ENCODE measurements around the gene NFIC.

The NFIC gene

DNA sequence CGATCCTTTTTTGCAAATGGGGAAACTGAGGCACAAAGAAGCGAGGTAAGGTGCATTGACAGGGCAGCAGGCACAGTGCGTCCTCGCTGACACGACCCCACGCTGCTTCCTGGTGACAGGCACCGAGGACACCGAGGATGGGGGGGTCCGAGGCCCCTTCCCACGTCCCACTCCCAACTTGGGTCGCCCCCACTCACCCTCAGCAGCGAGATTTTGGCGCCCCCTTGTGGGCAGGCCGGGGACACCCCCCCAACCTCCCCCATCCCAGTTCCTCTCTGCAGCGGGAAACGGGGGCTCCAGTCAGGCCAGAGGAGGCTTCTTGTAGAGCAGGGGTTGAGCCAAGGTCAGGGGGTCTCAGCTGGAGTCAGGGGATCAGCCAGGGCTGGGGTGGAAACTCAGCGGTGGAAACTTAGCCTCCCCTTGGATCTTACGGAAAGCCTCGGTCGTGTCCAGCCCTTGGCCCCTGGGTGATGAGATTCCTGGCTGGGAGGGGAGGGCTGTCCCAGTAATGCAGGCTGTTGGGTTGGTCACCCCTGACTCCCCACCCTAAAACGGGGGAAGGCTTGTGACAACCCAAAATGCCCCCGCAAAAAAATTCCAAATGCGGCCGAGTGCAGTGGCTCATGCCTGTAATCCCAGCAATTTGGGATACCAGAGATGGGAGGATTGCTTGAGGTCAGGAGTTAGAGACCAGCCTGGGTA, 105.7 kb downstream of the NFIC start:
- peak; percentile 16 to 33 for DNase-seq

DNA sequence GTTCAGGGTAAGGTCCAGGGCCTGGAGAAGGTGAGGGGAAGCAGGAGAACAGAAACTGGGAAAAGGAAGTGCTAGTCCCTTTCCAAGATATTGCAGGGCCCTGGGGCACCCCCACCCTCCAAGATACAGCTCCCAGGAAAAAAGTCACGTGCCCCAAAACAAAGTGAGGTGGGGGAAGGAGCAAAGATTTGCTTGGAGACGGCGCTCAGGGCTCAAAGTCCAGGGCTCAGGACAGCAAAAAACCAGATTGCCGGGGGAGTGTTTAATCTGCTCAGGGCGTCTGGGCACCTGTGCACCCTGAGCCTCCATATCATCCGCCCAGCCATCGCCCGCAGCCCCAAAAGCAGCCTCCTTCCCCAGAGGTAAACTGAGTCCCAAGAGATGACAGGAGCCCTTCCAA, 107.6 kb downstream of the NFIC start:
- DNase-seq = no peak

DNA sequence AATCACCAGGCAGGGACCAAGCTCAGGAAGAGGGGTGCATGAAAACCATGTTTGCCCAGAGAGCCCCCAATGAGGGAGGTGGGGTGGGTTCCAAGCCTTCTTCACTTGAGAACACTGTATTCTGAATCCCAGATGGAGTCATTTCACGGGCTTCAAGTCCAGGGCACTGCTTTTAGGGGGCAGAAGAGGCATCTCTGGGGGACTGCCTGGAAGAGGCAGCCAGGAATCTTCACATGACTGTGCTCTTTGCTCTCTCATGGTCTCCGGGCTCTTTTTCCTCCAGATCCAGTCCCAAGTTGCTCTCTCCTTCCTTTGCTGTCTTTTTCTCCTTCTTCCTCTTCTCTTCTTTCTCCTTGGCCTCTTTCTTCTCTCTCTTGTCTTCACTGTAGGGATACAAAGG, 108.2 kb downstream of the NFIC start:
- DNase-seq = no peak

DNA sequence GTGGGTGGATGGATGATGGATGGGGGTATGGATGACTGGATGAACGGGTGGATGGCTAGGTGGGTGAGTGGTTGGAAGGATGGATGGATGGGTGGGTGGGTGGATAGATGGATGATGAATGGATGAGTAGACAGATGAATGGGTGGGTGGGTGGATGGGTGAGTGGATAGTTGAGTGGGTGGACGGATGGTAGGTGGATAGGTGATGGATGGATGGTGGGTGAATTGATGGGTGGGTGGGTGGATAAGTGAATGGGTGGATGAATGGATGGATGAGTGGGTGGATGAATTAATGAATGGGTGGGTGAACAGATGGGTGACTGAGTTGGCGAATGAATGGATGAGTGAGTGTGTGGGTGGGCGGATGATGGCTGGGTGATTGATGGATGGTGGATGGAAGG, 109.1 kb downstream of the NFIC start:
- no peak for DNase-seq

DNA sequence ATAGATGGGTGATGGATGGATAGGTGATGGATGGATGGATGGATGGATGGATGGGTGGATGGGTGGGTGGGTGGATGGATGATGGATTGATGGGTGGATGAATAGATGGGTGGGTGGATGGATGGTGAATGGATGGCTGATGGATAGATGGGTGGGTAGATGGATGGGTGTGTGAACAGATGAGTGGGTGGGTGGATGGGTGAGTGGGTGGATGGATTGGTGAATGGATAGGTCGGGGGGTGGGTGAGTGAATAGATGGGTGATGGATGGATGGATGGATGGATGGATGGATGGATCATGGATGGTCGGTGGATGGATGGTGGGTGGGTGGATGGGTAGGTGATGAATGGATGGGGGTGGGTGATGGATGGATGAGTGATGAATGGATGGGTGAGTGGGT, 110.4 kb downstream of the NFIC start:
- no peak for DNase-seq

DNA sequence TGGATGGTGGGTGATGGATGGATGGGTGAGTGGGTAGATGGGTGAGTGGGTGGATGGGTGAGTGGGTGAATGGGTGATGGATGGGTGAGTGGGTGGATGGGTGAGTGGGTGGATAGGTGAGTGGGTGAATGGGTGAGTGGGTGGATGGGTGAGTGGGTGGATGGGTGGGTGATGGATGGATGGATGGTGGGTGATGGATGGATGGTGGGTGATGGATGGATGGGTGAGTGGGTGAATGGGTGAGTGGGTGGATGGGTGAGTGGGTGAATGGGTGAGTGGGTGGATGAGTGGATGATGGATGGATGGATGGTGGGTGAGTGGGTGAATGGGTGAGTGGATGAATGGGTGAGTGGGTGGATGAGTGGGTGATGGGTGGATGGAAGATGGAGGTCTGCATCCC, 111.1 kb downstream of the NFIC start:
- DNase-seq = no peak

DNA sequence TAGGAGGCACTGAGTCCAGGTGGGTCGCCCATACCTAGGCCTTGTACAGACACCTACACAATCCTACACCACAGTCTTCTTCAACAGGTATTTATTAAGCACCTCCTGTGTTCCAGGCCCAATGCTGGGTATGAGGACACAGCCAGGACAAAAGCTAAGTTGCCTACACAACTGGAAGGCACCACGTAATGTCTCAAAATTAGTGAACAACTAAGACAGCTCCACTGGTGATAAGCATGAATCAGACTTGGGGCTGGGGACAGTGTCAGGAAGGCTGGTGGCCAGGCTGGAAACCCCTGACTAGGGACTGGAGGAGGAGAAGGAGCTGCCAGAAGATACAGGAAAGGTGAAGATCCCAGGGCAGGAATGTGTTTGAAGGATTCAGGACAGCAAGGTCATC, 111.6 kb downstream of the NFIC start:
- DNase-seq = no peak

DNA sequence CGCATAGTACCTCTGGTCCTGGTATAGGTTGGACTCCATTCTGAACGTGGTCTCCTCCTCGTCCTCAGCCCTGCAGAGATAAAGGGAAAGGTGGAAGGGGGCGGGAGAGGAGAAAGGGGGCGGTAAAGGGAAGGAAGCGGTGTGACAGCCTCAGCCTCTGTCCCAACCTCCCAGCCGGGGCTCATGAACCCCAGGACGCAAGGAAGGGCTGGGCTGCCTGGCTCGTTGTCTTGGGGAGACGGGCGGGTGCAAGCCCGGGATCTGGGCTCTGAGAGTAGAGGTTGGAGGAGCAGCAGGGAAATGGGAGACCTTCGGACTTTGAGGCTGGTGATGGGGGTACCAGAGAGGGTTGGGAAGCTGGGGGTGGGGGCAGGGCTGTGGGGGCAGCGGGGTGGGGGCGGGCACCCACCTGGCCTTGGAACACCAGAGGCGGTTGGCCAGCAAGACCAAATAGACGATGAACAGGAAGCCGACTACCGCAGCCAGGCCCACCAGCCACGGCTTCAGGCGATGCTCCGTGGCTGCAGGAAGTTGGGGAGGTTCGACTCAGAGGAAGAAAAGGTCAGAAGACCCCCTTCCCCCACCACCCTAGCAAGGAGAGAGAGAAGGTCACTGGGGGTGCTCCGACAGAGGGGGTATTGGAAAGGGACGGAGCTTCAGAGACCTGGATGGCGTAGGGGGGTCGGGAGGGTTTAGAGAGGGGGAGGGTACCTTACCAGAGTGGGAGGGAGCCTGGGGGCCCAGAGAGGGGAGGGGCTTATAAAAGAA, 112.2 kb downstream of the NFIC start:
- DNase-seq = no peak

DNA sequence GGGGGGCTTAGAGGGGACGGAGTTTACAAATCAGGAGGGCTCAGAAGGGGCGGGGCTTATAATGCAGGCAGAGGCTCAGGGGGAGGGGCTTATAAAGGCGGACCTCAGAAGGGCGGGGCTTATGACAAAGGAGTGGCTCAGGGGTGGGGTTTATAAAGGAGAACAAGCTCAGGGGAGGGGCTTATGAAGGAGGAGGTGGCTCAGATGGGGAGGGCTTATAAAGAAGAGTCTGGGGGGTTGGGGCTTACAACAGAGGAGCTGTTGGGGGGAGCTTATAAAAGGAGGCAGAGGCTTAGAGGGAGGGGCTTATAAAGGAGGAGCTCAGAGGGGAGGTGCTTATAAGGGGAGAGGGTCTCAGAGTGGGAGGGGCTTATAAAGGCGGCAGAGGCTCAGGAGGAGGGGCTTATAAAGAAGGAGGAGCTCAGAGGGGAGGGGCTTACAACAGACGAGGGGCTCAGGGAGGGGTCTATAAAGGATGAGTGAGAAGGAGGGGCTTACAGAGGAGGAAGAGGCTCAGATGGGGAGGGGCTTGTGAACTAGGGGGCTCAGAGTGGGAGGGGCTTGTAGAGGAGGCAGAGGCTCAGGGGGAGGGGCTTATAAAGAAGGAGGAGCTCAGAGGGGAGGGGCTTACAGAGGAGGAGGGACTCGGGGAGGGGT, 112.9 kb downstream of the NFIC start:
- peak; percentile 20 to 26 for DNase-seq

DNA sequence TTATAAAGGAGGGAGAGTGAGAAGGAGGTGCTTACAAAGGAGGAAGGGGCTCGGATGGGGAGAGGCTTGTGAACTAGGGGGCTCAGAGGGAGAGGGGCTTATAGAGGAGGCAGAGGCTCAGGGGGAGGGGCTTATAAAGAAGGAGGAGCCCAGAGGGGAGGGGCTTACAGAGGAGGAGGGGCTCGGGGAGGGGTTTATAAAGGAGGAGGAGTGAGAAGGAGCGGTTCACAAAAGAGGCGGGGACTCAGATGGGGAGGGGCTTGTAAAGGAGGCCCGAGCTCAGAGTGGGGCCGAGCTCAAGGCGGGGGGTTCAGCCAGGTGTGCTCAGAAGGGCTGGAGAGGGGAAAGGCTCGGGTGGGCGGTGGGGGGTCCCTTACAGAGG, 113.4 kb downstream of the NFIC start:
- DNase-seq = no peak

DNA sequence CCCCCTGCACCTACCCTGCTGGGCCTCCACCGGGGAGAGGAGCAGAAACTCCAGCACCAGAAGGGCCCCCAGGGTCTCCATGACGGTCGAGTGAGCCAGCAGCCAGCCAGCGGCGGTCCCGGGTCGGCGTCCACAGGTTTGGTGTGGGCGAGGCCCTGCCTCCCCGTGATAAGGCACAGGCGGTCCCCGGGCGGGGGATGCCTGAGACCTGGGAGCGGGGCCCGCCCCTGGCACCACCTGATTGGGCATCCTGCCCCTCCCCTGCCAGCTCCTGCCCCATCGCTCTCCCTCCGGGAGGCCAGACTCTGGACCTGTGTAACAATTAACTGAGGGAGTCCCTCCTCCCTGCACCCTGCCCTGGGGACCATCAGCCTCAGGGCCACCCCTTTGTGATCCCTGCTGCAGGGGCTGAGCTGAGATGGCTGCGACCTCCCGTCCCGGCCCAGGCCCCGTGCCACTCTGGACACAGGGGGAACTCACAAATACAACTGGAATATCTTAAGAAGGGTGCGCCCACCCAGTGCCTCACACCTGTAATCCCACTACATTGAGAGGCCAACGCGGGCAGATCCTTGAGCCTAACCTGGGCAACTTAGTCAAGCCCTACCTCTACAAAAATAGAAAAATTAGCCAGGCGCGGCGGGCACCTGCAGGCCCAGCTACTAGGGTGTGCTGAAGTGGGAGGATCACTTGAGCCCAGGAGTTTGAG, 114.2 kb downstream of the NFIC start, which contains the start of gene SMIM24:
TSS of gene SMIM24 (minus strand) at position 143 of the 709 bp plus-strand sequence. CDS start at position 81, 62 bp downstream.
- DNase-seq = no peak

DNA sequence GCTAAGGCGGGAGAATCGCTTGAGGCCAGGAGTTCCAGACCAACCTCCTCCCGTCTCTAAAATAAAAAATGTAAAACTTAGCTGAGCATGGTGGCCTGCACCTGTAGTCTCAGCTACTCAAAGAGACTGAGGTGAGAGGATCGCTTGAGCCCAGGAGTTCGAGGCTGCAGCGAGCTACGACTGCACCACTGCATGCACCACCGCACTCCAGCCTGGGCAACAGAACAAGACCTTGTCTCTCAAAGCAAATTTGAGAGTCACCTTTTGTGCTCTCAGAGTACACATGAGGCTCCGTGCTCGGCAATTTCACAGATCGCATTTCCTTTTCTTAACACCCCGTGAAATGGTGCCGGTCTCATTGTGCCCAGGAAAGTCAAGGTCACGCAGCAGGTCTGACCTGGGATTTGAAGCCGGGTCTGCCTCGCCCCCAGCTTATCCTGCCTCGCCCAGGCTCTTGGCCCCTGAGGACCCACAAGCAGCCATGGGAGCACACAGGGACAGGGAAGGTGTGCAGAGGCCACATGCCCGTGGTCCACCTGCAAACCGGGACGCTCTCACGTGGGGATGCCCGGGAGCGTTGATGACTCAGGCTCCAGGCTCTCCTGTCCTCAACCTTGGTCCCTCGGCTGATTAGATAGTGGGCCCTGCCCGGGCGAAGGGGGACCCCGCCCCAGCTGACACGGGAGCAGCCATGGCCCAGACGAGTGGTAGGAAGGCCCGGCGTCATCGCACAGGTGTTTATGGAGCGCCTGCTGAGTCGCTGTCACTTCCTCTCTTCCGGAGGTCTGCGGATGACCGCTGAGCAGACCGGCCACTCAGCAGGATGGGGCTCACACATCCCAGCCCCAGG, 115.1 kb downstream of the NFIC start:
- no peak for DNase-seq

DNA sequence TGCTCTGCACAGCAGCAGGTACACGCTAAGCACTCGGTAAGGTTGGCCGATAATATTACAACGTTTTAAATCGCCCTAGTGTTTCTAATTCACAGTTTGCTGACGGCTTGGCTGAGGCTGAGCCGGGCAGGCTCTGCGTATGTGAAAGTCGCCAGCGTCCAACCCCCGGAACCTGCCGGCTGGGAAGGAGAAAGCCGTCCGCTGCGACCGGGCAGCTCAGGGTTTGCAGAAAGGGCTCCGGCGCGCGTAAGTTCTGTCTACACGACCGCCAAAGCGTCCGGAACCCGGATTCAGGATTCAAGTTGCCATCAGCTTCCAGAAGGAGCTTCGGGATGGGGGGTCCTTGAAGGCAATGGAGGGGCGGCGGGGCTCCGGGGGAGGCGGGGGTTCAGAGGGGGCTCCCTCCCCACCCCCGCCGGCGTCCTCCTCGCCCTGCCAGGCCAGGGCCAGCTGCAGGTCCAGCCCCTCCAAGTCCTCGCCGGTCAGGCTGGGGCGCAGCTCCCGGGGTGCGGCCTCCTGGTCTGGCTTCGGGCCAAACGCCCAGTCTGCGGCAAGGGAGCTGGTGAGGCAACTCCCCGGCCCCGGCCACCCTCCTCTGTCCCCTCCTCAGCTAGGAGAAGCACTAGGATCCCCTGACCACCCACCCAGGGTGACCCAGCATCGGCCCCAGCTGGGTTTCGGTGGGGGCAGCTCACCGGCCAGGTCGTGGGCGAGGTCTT, 116.3 kb downstream of the NFIC start:
- no peak for DNase-seq

DNA sequence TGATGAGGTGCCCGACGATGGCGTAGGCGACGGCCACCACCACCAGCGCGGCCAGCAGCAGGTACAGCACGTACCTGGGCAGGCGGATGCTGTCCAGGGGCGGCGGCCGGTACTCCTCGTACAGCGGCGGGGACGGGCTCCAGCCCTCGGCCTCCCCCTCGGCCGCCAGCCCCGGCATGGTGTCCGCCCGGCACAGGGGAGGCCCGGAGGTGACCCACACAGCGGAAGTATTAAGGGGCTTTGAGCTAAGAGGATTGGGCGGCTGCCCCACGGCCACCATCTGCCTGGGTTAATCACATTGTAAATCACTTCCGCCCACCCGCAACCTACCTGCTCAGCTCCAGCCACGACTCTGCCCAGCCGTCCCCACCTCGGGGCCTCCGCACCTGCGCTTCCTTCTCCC, 116.8 kb downstream of the NFIC start, which contains the start of gene SMIM44:
TSS of gene SMIM44 (minus strand) at position 216 of the 403 bp plus-strand sequence. CDS start at position 178, 38 bp downstream.
- no peak for DNase-seq

DNA sequence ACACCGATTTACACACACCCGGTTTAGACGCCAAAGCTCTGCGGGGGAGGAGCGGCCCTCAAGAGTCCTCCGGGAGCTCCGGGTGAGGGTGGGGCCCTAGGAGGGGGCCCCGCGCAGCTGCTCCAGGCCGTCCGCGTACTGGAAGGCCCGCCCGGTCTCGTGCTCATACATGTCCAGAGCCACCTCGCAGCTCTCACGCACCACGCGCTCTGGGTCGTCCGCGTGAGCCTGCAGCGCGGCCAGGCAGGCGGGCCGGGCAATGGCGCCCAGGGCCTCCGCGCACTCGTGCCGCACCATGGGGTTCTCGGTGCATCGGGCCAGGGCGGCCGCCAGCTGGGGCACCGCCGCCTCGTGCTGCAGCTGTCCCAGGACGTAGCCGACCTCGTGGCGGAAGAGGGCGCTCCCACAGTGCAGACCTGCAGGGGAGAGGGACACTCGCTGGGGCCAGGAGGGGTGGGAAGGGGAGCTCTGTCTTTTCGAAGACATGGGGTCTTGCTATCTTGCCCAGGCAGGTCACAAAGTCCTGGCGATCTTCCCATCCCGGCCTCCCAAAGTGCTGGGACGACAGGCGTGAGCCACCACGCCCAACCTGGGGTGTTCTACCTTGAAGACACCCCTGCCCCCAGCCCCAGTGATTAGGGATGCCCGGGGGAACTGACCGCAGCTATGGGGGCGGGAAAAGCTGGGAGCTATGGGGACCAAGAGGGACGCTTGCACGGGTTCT, 125.2 kb downstream of the NFIC start:
- DNase-seq = no peak

DNA sequence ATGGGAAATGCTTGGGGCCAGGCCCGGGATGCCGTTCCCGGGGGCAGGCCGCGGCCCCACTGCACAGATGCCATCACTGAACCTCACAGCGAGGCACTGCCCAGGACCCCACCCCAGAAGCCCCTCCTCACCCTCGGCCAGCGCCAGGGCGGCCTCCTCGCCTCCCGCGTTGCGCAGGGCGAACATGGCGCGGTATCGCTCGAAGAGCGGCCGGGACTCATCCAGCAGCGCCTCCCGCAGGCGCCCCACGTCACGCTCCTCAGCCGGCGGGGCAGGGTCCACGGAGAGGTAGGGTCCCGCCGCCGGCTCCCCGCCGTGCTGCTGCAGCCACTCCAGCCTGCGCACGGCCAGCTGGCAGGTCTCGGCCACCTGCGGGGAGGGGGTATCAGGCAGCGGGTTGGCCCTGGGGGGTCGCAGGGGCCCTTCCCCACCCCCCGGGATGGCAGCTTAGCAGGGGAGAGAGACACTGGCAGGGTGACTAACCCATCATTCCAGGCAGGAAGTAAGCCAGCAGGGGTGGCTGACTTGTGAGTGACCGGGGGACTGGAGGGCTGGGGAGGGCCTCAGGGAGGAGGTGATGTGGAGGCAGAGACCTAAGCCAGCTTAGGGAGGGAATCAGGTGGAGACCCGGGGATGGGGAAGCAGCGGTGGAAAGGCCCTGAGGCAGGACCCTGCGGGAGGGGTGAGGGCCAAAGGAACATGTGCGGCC, 125.9 kb downstream of the NFIC start:
- DNase-seq = no peak

DNA sequence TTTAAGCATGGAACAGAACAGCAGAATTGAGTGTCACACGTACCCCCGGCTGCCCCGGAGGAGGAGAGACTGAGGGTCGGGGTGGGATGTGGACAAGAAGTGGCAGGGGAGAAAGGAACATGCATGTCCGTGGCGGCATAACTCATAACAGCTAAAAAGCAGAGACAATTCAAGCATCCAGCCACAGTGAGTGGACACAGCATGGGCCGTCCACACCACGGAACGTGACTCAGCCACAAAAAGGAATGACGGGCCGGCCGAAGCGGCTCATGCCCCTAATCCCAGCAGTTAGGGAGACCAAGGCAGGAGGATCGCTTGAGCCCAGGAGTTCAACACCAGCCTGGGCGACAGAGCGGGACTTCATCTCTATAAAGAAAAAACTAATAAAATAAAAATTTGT, 126.5 kb downstream of the NFIC start:
- no peak for DNase-seq

DNA sequence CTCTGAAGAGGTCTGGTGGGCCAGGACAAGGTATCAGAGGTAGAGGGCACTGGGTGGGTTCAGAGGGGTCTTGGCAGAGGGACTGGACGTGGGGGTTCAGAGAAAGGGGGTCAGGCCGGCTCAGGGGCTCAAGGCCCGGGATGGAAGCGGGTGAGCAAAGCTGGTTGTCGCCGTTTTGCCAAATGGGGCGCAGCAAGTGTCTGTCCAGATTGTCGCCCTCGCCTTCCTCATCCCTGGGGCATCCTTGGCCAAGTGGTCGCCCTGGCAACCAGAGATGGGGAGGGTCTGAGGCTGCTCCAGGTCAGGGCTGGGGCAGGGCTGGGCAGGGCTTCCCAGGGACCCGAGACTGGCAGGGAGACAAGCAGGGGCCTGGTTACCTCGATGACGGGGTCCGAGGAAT, 127.3 kb downstream of the NFIC start:
- no peak for DNase-seq

DNA sequence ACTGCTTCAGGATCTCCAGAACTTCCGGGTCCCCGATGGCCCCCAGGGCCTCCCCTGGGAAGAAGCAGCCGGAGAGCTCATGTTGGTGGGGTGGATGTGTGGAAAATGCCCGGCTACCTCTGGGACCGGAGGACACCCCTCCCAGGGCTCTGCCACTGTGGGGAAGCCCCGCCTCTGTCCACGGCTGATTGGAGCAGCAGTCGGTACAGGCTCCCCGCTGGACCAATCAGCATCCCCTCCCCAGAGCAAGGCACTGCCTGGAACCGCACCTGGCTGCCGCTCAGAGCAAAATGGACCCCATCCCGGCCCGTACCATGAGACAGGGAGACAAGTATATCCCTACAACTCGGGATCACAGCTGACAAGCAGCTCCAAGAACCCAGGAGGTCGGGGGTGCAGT, 127.7 kb downstream of the NFIC start:
- DNase-seq = no peak

DNA sequence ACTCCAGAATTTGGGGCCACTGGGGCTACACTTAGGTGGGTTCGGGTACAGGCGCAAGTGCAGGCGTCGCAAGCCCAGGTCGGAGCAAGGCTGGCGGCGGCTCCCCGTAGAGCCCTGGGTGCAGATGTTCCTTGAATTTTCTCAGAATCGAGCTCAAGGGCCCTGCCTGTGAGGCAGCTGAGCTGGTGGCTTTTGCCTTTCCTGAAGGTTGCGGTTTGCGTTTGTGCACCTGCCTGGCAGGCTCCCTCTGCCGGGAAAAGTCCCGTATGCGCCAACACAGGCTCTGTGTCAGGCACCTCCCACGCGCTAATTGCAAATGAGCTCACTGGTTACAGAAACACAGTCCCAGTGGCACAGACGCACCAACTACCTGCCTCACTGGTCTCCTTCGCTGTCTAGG, 128.2 kb downstream of the NFIC start:
- DNase-seq = peak; percentile 73 to 74
